Activated CD8-positive, alpha-beta memory T cell treated with anti-CD3 and anti-CD28 coated beads, Interleukin-2, amount 50 U/mL, for 48 hours (primary cell): ENCODE measurements around the gene GAK.

Experiments
- DNase-seq: peaks from one replicate; pipeline ENCODE4 v3.0.0-alpha.2; 2020

The GAK gene

GRCh38 chr4:845233-845835 is 86.8 kb downstream of the GAK start:
- no peak for DNase-seq

- DNase-seq, result no peak
Measured at GRCh38 chr4:844752-845232, 87.3 kb downstream of the GAK start.

- no peak for DNase-seq
Measured at GRCh38 chr4:839675-840443, 92.3 kb downstream of the GAK start.

GRCh38 chr4:837772-838171 is 94.3 kb downstream of the GAK start:
- no peak for DNase-seq

GRCh38 chr4:836750-837301 is 95.3 kb downstream of the GAK start:
- no peak for DNase-seq

GRCh38 chr4:836003-836511 is 96.1 kb downstream of the GAK start:
- no peak for DNase-seq

- no peak for DNase-seq
Measured at GRCh38 chr4:835148-836002, 96.7 kb downstream of the GAK start.

- DNase-seq, result no peak
Measured at GRCh38 chr4:834368-835147, 97.6 kb downstream of the GAK start.

GRCh38 chr4:833731-834367 is 98.3 kb downstream of the GAK start:
- no peak for DNase-seq

GRCh38 chr4:833156-833555 is 99.0 kb downstream of the GAK start:
- DNase-seq, result no peak

GRCh38 chr4:832536-832935 is 99.6 kb downstream of the GAK start:
- DNase-seq, result no peak

- no peak for DNase-seq
Measured at GRCh38 chr4:832108-832507, 100.0 kb downstream of the GAK start.

- DNase-seq, result no peak
Measured at GRCh38 chr4:831483-831805, 100.7 kb downstream of the GAK start.

- DNase-seq, result no peak
Measured at GRCh38 chr4:830601-831482, 101.3 kb downstream of the GAK start.

GRCh38 chr4:829761-830600 is 102.1 kb downstream of the GAK start:
- DNase-seq, result no peak

- DNase-seq, result no peak
Measured at GRCh38 chr4:829291-829690, 102.8 kb downstream of the GAK start.

GRCh38 chr4:828641-829271 is 103.4 kb downstream of the GAK start:
- DNase-seq, result no peak

- DNase-seq, result no peak
Measured at GRCh38 chr4:827209-828081, 104.7 kb downstream of the GAK start.
